ENCODE measurements around the gene SEC14L1.

GRCh38 chr17:77128896-77129567, 11.7 kb upstream of the SEC14L1 start:
- TF ChIP-seq CTCF (IDR thresholded peaks at IDR 0.05) (no peak), POLR2AphosphoS5 (IDR thresholded peaks at IDR 0.05; ENCODE audit: low read depth, low read length) (no peak), SIN3A (IDR thresholded peaks at IDR 0.05; ENCODE audit: borderline replicate concordance, insufficient read depth, low read depth, low read length) (no peak)
